GM10266 (cell line): ENCODE results near the gene COX8C.

Experiments used
- DNase-seq: peaks from one replicate; pipeline ENCODE4 v3.0.0; 2012; ENCODE audit errors: extremely low spot score
- TF ChIP-seq, protein P1 (sequence below): IDR thresholded peaks from 2 replicates; pipeline ENCODE4 v1.5.1; 2012; ENCODE audit warnings: mild to moderate bottlenecking, low read depth; ENCODE audit not compliant: control insufficient read depth, insufficient read depth; ENCODE audit errors: missing control alignments

The COX8C gene

DNA sequence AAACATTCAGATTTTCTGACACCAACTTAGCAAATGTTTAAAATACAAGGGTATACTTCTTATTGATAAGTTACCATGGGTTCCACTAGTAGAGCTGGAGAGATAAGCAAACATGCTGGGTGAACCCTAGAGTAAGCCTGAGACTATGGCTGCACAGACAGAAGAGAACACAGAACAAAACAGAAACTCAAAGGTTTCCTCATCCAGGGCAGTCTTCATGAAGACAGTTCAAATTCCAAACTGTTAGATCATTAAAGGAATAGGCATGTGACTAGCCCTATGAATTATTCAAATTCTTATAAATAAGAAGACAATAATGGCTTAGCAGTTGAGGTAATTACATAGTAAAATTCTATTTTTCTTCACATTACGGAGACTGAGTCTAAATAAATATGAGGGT is 42.2 kb upstream of the COX8C start:
- no peak for DNase-seq
- TF ChIP-seq, protein P1, sequence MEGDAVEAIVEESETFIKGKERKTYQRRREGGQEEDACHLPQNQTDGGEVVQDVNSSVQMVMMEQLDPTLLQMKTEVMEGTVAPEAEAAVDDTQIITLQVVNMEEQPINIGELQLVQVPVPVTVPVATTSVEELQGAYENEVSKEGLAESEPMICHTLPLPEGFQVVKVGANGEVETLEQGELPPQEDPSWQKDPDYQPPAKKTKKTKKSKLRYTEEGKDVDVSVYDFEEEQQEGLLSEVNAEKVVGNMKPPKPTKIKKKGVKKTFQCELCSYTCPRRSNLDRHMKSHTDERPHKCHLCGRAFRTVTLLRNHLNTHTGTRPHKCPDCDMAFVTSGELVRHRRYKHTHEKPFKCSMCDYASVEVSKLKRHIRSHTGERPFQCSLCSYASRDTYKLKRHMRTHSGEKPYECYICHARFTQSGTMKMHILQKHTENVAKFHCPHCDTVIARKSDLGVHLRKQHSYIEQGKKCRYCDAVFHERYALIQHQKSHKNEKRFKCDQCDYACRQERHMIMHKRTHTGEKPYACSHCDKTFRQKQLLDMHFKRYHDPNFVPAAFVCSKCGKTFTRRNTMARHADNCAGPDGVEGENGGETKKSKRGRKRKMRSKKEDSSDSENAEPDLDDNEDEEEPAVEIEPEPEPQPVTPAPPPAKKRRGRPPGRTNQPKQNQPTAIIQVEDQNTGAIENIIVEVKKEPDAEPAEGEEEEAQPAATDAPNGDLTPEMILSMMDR: no peak

DNA sequence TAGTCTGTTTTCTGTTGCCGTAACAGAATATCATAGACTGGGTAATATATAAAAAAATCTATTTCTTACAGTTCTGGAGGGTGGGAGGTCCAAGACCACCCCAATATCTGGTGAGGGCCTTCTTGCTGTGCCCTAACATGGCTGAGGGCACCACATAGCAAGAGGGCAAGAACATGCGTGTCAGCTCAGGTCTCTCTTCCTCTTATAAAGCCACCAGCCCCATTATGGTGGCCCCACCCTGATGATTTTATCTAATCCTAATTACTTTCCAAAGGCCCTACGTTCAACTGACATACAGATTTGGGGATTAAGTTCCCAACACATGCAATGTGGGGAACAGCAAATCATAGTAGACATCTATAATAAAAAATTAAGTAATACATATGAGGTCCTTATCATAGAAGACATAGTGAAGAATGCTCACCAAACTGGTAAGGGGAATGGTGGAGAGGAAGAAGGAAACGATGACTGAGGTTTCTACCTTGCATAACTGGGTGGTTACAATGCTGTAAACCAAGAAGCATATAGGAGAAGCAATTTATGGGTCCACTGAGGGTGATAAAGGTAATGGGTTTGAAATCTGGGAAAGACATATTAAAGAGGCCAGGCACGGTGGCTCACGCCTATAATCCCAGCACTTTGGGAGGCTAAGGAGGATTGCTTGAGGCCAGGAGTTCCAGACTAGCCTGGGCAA is 41.1 kb upstream of the COX8C start:
- DNase-seq: no peak
- TF ChIP-seq, protein P1: no peak

DNA sequence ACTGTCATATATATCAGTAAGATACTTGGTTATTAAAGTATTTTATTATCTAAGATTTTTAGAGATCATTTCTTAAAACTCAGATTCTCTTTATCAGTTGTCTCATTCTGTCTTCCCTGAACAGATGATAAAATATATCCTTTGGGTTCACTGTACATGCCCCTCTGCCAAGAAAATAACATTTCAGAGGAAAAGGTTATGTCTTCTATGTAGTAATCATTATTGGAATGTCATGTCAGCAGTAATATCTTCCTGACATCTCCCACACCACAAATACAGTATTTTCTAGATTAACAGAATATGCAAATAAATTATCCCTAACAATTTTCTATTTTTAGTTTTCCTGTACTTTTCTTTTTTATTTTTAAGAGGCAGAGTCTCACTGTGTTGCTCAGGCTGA is 40.2 kb upstream of the COX8C start:
- no peak for DNase-seq
- TF ChIP-seq, protein P1: no peak

DNA sequence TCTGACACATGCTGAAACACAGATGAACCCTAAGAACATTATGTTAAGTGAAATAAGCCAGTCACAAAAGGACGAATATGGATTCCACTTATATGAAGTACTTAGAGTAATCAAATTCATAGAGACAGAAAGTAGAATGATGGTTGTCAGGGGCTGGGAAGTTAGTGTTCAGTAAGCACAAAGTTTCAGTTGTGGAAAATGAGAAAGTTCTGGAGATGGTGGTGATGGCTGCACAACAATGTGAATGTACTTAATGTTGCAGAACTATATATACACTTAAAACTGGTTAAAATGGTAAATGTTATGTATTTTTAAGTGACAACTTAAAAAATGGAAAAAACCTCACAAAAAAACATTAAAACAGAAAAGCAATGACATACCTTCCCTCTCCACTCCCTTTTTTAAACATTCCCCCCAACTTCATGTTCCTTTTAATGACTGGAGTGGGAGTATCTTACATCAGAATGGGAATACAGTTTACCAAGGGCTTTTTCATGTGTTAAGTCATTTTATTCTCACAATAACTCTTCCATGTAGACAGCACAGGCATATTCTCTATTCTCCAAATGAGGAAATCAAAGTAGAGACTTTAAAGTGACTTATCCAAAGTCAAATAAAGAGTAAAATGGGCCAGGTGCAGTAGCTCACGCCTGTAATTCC is 38.2 kb upstream of the COX8C start:
- no peak for DNase-seq
- TF ChIP-seq, protein P1: no peak

DNA sequence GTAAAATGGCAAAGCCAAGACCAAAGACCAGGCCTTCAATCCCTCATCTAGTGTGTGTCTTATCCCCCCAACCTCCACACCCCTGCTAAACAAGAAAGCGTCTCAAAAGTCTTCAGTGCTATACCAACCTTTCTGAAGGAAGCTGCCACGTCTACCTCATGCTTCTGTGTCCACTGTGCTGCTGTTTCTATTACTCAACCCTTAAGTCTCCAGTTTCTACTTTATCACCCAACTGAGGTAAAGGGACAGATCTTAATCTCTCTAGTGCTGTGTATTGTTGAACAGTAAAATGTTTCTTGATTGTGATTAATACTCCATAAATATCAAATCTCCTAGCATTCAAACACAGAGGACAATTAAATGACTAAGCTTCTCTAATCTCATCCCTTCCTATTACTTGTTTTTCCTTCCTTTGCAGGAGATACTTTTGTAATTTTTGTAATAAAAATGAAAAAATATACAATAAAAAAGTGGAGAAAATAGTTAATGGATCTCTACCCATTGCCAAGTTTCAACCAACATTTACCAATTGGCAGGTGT is 37.5 kb upstream of the COX8C start:
- TF ChIP-seq, protein P1: no peak
- DNase-seq: no peak

DNA sequence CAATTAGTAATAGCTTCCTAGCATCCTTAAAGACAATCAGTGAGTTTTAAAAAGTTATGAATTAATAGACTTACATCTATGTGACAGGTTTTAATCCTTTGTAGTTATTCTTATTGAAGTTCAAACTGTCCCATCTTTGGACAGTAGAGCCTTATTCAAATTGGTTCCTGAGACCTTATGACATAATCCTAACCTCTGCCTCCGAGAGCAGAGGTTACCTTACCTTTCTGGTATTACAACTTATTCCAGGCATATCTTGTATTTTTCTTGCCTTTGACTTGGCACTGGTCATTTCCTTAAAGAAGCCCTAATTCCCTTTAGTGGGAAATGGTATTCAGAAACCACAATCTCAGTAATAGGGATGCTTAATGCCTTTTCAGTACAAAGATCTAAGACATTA is 35.9 kb upstream of the COX8C start:
- TF ChIP-seq, protein P1: no peak
- DNase-seq: no peak

DNA sequence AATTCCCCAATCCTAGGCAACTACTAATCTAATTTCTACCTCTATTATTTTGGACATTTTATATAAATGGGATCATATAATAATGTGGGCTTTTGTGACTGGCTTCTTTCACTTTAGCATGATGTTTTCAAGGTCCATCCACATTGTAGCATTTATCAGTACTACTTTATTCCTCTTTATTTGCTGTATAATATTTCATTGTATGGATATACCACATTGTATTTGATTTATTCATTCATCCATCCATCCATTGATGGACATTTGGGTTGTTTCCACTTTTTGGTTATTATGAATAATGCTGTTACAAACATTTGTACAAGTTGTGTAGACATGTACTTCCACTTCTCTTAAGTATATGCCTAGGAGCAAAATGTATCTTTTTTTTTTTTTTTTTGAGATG is 31.4 kb upstream of the COX8C start:
- TF ChIP-seq, protein P1: no peak
- DNase-seq: no peak
